Upper lobe of left lung (tissue), 4 donors: ENCODE data around the gene NOX4.
"Not testable (repeated sequence)": the region's sequence is repeated elsewhere in the genome, so short reads cannot be mapped to it uniquely, and the experiment has no call there.

Experiments used
- EP300 ChIP-seq, 4 donors: sonication (generic); formaldehyde crosslinking; IDR thresholded peaks; one replicate each; pipeline ENCODE4 v1.5.1; 2017; ENCODE audit warnings: antibody characterized with exemption in 4 of 4, control low read depth in 2 of 4
- POLR2A ChIP-seq, 4 donors: fragments of 450-650 bp; IDR thresholded peaks; one replicate each; pipeline ENCODE4 v1.5.1; 2016 to 2017; ENCODE audit warnings: antibody characterized with exemption in 4 of 4, mild to moderate bottlenecking in 2 of 4
- POLR2AphosphoS5 ChIP-seq, 2 donors: sonication (generic); formaldehyde crosslinking; IDR thresholded peaks; one replicate each; pipeline ENCODE4 v1.5.1; 2017; ENCODE audit warnings: antibody characterized with exemption in 2 of 2
- TF ChIP-seq, protein P1 (sequence below), 6 experiments: fragments of 450-650 bp in 4 of 6; fragments of 200-600 bp in 2 of 6; sonication (generic) in 2 of 6; IDR thresholded peaks; one replicate each; pipeline ENCODE4 v1.5.1; 2016 to 2019; ENCODE audit warnings: antibody characterized with exemption in 6 of 6

GRCh38 chr11:89379976-89380771, 111.0 kb downstream of the NOX4 start:
- TF ChIP-seq, protein P1, sequence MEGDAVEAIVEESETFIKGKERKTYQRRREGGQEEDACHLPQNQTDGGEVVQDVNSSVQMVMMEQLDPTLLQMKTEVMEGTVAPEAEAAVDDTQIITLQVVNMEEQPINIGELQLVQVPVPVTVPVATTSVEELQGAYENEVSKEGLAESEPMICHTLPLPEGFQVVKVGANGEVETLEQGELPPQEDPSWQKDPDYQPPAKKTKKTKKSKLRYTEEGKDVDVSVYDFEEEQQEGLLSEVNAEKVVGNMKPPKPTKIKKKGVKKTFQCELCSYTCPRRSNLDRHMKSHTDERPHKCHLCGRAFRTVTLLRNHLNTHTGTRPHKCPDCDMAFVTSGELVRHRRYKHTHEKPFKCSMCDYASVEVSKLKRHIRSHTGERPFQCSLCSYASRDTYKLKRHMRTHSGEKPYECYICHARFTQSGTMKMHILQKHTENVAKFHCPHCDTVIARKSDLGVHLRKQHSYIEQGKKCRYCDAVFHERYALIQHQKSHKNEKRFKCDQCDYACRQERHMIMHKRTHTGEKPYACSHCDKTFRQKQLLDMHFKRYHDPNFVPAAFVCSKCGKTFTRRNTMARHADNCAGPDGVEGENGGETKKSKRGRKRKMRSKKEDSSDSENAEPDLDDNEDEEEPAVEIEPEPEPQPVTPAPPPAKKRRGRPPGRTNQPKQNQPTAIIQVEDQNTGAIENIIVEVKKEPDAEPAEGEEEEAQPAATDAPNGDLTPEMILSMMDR (IDR thresholded peaks at IDR 0.05): not testable (repeated sequence)
- TF ChIP-seq POLR2AphosphoS5, POLR2A, EP300 (IDR thresholded peaks at IDR 0.05): not testable (repeated sequence)
